Transverse colon (tissue), 4 donors: ENCODE data around the gene PDE3B. TPM values are rescaled to one million over a fixed set of nuclear protein-coding genes. Genes with fewer than 3 reads are reported as not detected.

ENCODE experiments used
- DNase-seq: peaks from one replicate; pipeline ENCODE4 v3.0.0-alpha.2; 2019
- H3K27ac ChIP-seq, 4 donors: fragments of 200-600 bp; sonication (generic); 2 replicates each; pipeline ENCODE4 v1.5.1; 2016 to 2018; ENCODE audit warnings: inconsistent platforms in 4 of 4
- H3K27me3 ChIP-seq: fragments of 200-600 bp; sonication (generic); 2 replicates; pipeline ENCODE4 v1.5.1; 2017; ENCODE audit warnings: inconsistent platforms
- H3K36me3 ChIP-seq, 4 donors: fragments of 200-600 bp; sonication (generic); 2 replicates each; pipeline ENCODE4 v1.5.1; 2017 to 2019; ENCODE audit warnings: inconsistent platforms in 4 of 4
- H3K4me1 ChIP-seq, 4 donors: fragments of 200-600 bp; sonication (generic); 2 replicates each; pipeline ENCODE4 v1.5.1; 2017 to 2020; ENCODE audit warnings: inconsistent platforms in 4 of 4
- H3K4me3 ChIP-seq, 4 donors: fragments of 200-600 bp; sonication (generic); 1 replicate in 1 of 4; 2 replicates in 3 of 4; pipeline versions ENCODE4 v1.5.1 to v1.6.1; 2017 to 2019; ENCODE audit warnings: inconsistent platforms in 4 of 4
- H3K9me3 ChIP-seq, 2 donors: fragments of 200-600 bp; sonication (generic); 2 replicates each; pipeline ENCODE4 v1.5.1; 2017 to 2019; ENCODE audit warnings: inconsistent platforms in 2 of 2
- EP300 ChIP-seq: sonication (generic); formaldehyde crosslinking; IDR thresholded peaks from one replicate; pipeline ENCODE4 v1.6.1; 2017; ENCODE audit warnings: antibody characterized with exemption, low read depth
- POLR2A ChIP-seq: fragments of 450-650 bp; IDR thresholded peaks from one replicate; pipeline ENCODE4 v1.6.1; 2016; ENCODE audit warnings: antibody characterized with exemption, mild to moderate bottlenecking, moderate library complexity
- POLR2AphosphoS5 ChIP-seq, 3 donors: sonication (generic); formaldehyde crosslinking; IDR thresholded peaks; one replicate each; pipeline ENCODE4 v1.6.1; 2016; ENCODE audit warnings: antibody characterized with exemption in 3 of 3
- WGBS, 2 donors: methylation state at CpG; one replicate each; pipeline ENCODE4 v1.1.5; 2018; ENCODE audit warnings: low coverage in 1 of 2; 5-methylcytosine and 5-hydroxymethylcytosine counted together
- in situ Hi-C, 4 donors: fragments of 200-750 bp; cut with MboI; loops; one replicate each; pipeline versions ENCODE4 v1.15.0 to v1.15.1; 2017; ENCODE audit warnings: low sequenced_read_pairs in 3 of 4, low pct_ligation_motif_present in 1 of 4, low pct_unique_long_range_greater_than_20kb in 1 of 4
- intact Hi-C: fragments of 100-400 bp; cut with DNase I; formaldehyde crosslinking; loops from one replicate; pipeline ENCODE4 v1.15.1; 2023; ENCODE audit warnings: low total_unique reads
- total RNA-seq, 4 donors: library from RNA; depleted of rRNA; stranded (reverse); fragments of >200 nt; gene quantifications; one replicate each; pipeline ENCODE4 v1.1.0, GENCODE V29; 2016
- TF ChIP-seq, protein P1 (sequence below), 5 experiments: fragments of 200-600 bp in 3 of 5; fragments of 450-650 bp in 2 of 5; sonication (generic) in 3 of 5; IDR thresholded peaks; 1 replicate in 2 of 5; 2 replicates in 3 of 5; pipeline ENCODE4 v1.5.1; 2016 to 2017; ENCODE audit warnings: antibody characterized with exemption in 5 of 5, inconsistent platforms in 3 of 5, mild to moderate bottlenecking in 2 of 5, moderate library complexity in 1 of 5

The PDE3B gene
- total RNA-seq, 4 donors from 2014 or later: 48.1 to 91.1 (median 66.1) TPM

DNA sequence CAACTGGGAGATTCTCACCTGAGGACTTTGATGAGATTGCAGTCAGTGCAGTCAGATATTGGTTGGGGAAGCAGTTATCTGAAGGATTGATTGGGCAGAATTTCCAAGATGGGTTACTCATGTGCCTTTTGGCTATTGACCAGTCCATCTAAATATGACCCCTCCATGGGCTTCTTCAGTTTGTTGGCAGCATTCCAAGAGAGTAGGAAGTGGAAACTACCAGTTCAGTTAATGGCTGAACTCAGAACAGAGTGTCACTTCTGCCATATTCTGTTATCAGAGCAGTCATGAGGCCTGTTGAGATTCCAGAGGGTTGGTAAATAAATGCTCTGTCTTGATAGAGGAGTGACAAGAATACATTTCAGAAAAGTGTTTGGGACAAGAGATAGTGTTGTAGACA is 177.4 kb downstream of the PDE3B start:
- no peaks in the 10 kb centered on the region for H3K27me3 ChIP-seq
- intact Hi-C loops (no loop called here), in situ Hi-C loops (no loop called here)
- no peak overlapping the region for H3K27ac ChIP-seq
- H3K9me3 ChIP-seq: no peaks in the 10 kb centered on the region
- H3K4me3 ChIP-seq: no peak overlapping the region
- TF ChIP-seq, protein P1, sequence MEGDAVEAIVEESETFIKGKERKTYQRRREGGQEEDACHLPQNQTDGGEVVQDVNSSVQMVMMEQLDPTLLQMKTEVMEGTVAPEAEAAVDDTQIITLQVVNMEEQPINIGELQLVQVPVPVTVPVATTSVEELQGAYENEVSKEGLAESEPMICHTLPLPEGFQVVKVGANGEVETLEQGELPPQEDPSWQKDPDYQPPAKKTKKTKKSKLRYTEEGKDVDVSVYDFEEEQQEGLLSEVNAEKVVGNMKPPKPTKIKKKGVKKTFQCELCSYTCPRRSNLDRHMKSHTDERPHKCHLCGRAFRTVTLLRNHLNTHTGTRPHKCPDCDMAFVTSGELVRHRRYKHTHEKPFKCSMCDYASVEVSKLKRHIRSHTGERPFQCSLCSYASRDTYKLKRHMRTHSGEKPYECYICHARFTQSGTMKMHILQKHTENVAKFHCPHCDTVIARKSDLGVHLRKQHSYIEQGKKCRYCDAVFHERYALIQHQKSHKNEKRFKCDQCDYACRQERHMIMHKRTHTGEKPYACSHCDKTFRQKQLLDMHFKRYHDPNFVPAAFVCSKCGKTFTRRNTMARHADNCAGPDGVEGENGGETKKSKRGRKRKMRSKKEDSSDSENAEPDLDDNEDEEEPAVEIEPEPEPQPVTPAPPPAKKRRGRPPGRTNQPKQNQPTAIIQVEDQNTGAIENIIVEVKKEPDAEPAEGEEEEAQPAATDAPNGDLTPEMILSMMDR (IDR thresholded peaks at IDR 0.05): no peak
- TF ChIP-seq POLR2AphosphoS5 (IDR thresholded peaks at IDR 0.05): no peak
- no peak for TF ChIP-seq POLR2A
- no peak for TF ChIP-seq EP300
- H3K36me3 ChIP-seq: no peaks in the 10 kb centered on the region
- no peak for DNase-seq
- no peaks in the 10 kb centered on the region for H3K4me1 ChIP-seq

DNA sequence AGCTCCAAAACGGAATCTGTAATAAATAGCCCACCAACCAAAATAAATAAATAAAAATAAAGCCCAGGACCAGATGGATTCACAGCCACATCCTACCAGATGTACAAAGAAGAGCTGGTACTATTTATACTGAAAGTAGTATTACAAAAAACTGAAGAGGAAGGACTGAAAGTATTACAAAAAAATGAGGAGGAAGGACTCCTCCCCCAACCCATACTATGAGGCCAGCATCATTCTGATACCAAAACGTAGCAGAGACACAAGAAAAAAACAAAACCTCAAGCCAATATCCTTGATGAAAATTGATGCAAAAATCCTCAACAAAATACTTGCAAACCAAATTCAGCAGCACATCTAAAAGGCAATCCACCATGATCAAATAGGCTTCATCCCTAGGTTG is 183.0 kb downstream of the PDE3B start:
- WGBS, 2 donors: 80 to 90% methylated on average over 2 of the region's 2 CpGs
- H3K27me3 ChIP-seq: no peaks in the 10 kb centered on the region

DNA sequence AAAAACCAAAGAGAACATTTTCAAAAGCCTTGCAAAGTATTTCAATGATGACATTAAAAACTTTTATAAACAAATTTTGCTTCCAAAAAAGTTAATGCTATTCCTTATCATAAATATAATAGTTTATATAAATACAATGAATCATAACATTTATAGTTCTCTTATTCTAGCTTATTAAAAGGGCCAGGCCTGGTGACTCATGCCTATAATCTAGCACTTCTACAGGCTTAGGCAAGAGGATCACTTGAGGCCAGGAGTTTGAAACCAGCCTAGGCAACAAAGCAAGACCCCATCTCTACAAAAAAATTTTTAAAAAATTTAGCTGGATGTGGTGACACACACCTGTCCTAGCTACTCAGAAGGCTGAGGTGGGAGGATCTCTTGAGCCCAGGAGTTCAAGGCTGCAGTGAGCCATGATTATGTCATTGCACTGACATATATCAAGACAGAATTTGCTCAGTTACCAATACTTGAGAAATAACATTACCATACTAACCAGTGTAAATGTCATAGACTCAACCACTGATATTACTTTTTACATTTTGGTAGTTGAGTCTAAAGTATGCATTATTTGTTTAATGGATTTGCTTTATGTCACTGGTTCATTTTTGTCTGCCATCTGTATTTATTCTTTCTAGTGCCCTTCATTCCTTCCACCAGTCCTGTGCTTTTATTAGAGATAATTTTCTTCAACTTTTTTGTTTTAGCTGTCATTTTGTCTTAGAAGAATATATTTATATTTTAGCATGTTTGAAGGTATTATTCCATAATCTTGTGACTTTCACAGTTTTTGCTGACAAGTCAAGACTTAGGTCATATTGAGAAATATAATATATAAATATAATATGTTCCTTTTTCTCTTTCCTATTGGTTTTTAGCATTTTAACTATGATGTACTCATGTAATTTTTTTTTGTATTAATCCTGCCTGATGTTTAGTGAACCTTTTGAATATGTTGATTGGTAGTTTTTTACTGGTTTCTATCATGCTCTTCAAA is 192.2 kb downstream of the PDE3B start:
- in situ Hi-C loops: no loop called here

More for the DNA sequence above, 183.0 kb downstream of the PDE3B start:
- intact Hi-C loops: no loop called here
- H3K4me1 ChIP-seq: no peaks in the 10 kb centered on the region
- no peaks in the 10 kb centered on the region for H3K9me3 ChIP-seq
- in situ Hi-C loops: no loop called here
- no peak overlapping the region for H3K27ac ChIP-seq
- H3K4me3 ChIP-seq: no peak overlapping the region
- TF ChIP-seq EP300 (no peak), POLR2A (no peak), POLR2AphosphoS5 (IDR thresholded peaks at IDR 0.05) (no peak)
- TF ChIP-seq, protein P1 (IDR thresholded peaks at IDR 0.05): no peak
- H3K36me3 ChIP-seq: no peaks in the 10 kb centered on the region
- no peak for DNase-seq

DNA sequence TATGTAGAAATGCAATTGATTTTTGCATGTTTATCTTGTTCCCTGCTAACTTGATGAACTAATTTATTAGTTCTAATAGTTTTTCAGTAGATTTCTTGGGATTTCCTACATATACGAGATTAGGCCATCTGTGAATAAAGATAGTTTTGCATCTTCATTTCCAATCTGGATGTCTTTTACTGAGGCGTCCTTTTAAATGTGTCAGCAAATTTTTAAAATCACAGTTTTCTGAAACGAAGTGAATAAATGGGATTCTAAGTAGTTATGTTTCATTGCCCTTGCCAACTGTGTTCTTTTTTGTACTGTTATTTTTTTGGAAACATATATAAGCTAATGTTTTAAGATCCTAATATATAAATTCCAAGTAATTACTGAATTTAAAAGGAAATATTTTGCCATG is 198.4 kb downstream of the PDE3B start:
- intact Hi-C loops: no loop called here
- DNase-seq: no peak
- 89 to 95% methylated on average over 3 of the region's 3 CpGs for WGBS, 2 donors

More for the DNA sequence above, 192.2 kb downstream of the PDE3B start:
- intact Hi-C loops: no loop called here
- Histone ChIP-seq H3K4me3 (no peak overlapping the region), H3K9me3 (no peaks in the 10 kb centered on the region), H3K4me1 (no peaks in the 10 kb centered on the region), H3K27me3 (no peaks in the 10 kb centered on the region), H3K36me3 (no peaks in the 10 kb centered on the region), H3K27ac (no peak overlapping the region)
- no peak for DNase-seq
- TF ChIP-seq, protein P1 (IDR thresholded peaks at IDR 0.05): no peak
- TF ChIP-seq POLR2A: no peak
- no peak for TF ChIP-seq POLR2AphosphoS5 (IDR thresholded peaks at IDR 0.05)
- no peak for TF ChIP-seq EP300

More for the DNA sequence above, 198.4 kb downstream of the PDE3B start:
- Histone ChIP-seq H3K4me3 (no peak overlapping the region), H3K9me3 (no peaks in the 10 kb centered on the region), H3K27me3 (no peaks in the 10 kb centered on the region), H3K27ac (no peak overlapping the region), H3K36me3 (peaks cover 0 to 10% (median 4%) of the 10 kb centered on the region in 4 donors), H3K4me1 (no peaks in the 10 kb centered on the region)
- in situ Hi-C loops: no loop called here
- TF ChIP-seq POLR2AphosphoS5 (IDR thresholded peaks at IDR 0.05): no peak
- TF ChIP-seq POLR2A: no peak
- TF ChIP-seq, protein P1 (IDR thresholded peaks at IDR 0.05): no peak
- no peak for TF ChIP-seq EP300
